ENCODE data around the gene KLB. TPM values are rescaled to one million over a fixed set of nuclear protein-coding genes. Genes with fewer than 3 reads are reported as not detected.

The KLB gene
- total and polyA plus RNA-seq, 4 donors: 0.06 to 0.80 (median 0.38) TPM

GRCh38 chr4:39469429-39470077, 62.8 kb downstream of the KLB start:
- DNase-seq (peak; percentile 74 to 91 (median 90)), ATAC-seq (ENCODE audit: insufficient read depth, low FRiP score) (peak; percentile 75)
- WGBS, 2 donors: 62 to 66% methylated on average over 4 of the region's 4 CpGs
- peak; percentile 59 for TF ChIP-seq CTCF (IDR thresholded peaks at IDR 0.05; ENCODE audit: control extremely low read depth, extremely low read depth)
- H3K9ac ChIP-seq (ENCODE audit: insufficient read depth in 1 of 2, low read length in 2 of 2): peak overlapping the region in 1 of 2 donors; percentile 73
- H3K27me3 ChIP-seq (ENCODE audit: control insufficient read depth in 3 of 3, insufficient read depth in 3 of 3, low read length in 2 of 3): no peaks in the 10 kb centered on the region
- no peak overlapping the region for H3K4me3 ChIP-seq
- peak overlapping the region in 1 of 2 donors; percentile 16 for H3K27ac ChIP-seq (ENCODE audit: low read depth in 1 of 2, low read length in 1 of 2)
- H3K36me3 ChIP-seq (ENCODE audit: control insufficient read depth in 4 of 4, insufficient read depth in 4 of 4, low read length in 4 of 4): peaks cover 0 to 17% (median 9%) of the 10 kb centered on the region in 4 donors
- no peaks in the 10 kb centered on the region for H3K9me3 ChIP-seq (ENCODE audit: control insufficient read depth in 4 of 4, insufficient read depth in 3 of 4, low read length in 3 of 4)
- peaks cover 0 to 4% (median 0%) of the 10 kb centered on the region in 5 donors for H3K4me1 ChIP-seq (ENCODE audit: control insufficient read depth in 5 of 5, insufficient read depth in 5 of 5, low read length in 5 of 5)

GRCh38 chr4:39470402-39470801, 63.7 kb downstream of the KLB start:
- no peak overlapping the region for H3K27ac ChIP-seq (ENCODE audit: low read depth in 1 of 2, low read length in 1 of 2)
- H3K36me3 ChIP-seq (ENCODE audit: control insufficient read depth in 4 of 4, insufficient read depth in 4 of 4, low read length in 4 of 4): peaks cover 0 to 12% (median 9%) of the 10 kb centered on the region in 4 donors
- no peaks in the 10 kb centered on the region for H3K9me3 ChIP-seq (ENCODE audit: control insufficient read depth in 4 of 4, insufficient read depth in 3 of 4, low read length in 3 of 4)
- no peaks in the 10 kb centered on the region for H3K27me3 ChIP-seq (ENCODE audit: control insufficient read depth in 3 of 3, insufficient read depth in 3 of 3, low read length in 2 of 3)
- ATAC-seq (ENCODE audit: insufficient read depth, low FRiP score): no peak
- H3K4me3 ChIP-seq: no peak overlapping the region
- 96 to 97% methylated on average over 1 of the region's 1 CpG for WGBS, 2 donors
- H3K4me1 ChIP-seq (ENCODE audit: control insufficient read depth in 5 of 5, insufficient read depth in 5 of 5, low read length in 5 of 5): peaks cover 0 to 4% (median 0%) of the 10 kb centered on the region in 5 donors
- no peak overlapping the region for H3K9ac ChIP-seq (ENCODE audit: insufficient read depth in 1 of 2, low read length in 2 of 2)
- no peak for DNase-seq
- no peak for TF ChIP-seq CTCF (IDR thresholded peaks at IDR 0.05; ENCODE audit: control extremely low read depth, extremely low read depth)

GRCh38 chr4:39472396-39472795, 65.7 kb downstream of the KLB start:
- no peak for DNase-seq
- Histone ChIP-seq H3K9me3 (ENCODE audit: control insufficient read depth in 4 of 4, insufficient read depth in 3 of 4, low read length in 3 of 4) (no peaks in the 10 kb centered on the region), H3K9ac (ENCODE audit: insufficient read depth in 1 of 2, low read length in 2 of 2) (no peak overlapping the region), H3K4me1 (ENCODE audit: control insufficient read depth in 5 of 5, insufficient read depth in 5 of 5, low read length in 5 of 5) (peaks cover 0 to 4% (median 0%) of the 10 kb centered on the region in 5 donors), H3K27me3 (ENCODE audit: control insufficient read depth in 3 of 3, insufficient read depth in 3 of 3, low read length in 2 of 3) (no peaks in the 10 kb centered on the region), H3K4me3 (no peak overlapping the region), H3K27ac (ENCODE audit: low read depth in 1 of 2, low read length in 1 of 2) (no peak overlapping the region), H3K36me3 (ENCODE audit: control insufficient read depth in 4 of 4, insufficient read depth in 4 of 4, low read length in 4 of 4) (peaks cover 0 to 10% (median 6%) of the 10 kb centered on the region in 4 donors)
- ATAC-seq (ENCODE audit: insufficient read depth, low FRiP score): no peak
- 68 to 82% methylated on average over 3 of the region's 3 CpGs for WGBS, 2 donors
- TF ChIP-seq CTCF (IDR thresholded peaks at IDR 0.05; ENCODE audit: control extremely low read depth, extremely low read depth): no peak

Data from lung (tissue), 12 donors.